D721Med (cell line): ENCODE data around the gene FMO5.
A peak's percentile ranks its signal among the peaks of the same experiment; 100 is the strongest.
"Not testable (repeated sequence)": the region's sequence is repeated elsewhere in the genome, so short reads cannot be mapped to it uniquely, and the experiment has no call there.

ENCODE experiments used
- DNase-seq: peaks from one replicate; pipeline ENCODE4 v3.0.0; 2011; ENCODE audit warnings: low spot score; ENCODE audit not compliant: insufficient read length
- FAIRE-seq: peaks from 2 replicates; lab custom pipeline; 2011; peaks lifted over from hg19 to GRCh38; lab: Jason Lieb, UNC
- CTCF ChIP-seq: IDR thresholded peaks from 2 replicates; pipeline ENCODE4 v1.5.1; 2012; ENCODE audit warnings: mild to moderate bottlenecking, control low read depth; ENCODE audit not compliant: insufficient read depth; ENCODE audit errors: missing control alignments

The FMO5 gene

GRCh38 chr1:147163019-147163418 lies 62.1 kb downstream of the FMO5 start:
- no peak for TF ChIP-seq CTCF
- FAIRE-seq (no peak), DNase-seq (no peak)

- FAIRE-seq (no peak), DNase-seq (no peak)
- no peak for TF ChIP-seq CTCF
Measured at GRCh38 chr1:147162093-147162492, 63.0 kb downstream of the FMO5 start.

- not testable (repeated sequence) for DNase-seq, FAIRE-seq
Measured at GRCh38 chr1:147157116-147157515, 68.0 kb downstream of the FMO5 start.

GRCh38 chr1:147156642-147157041 lies 68.5 kb downstream of the FMO5 start:
- TF ChIP-seq CTCF = no peak
- no peak for DNase-seq
- FAIRE-seq = no peak

- FAIRE-seq = no peak
- no peak for TF ChIP-seq CTCF
- DNase-seq = no peak
Measured at GRCh38 chr1:147152772-147153171, 72.4 kb downstream of the FMO5 start.

- FAIRE-seq (no peak), DNase-seq (no peak)
- TF ChIP-seq CTCF = no peak
Measured at GRCh38 chr1:147151244-147151643, 73.9 kb downstream of the FMO5 start.

GRCh38 chr1:147142886-147143285 lies 82.3 kb downstream of the FMO5 start:
- FAIRE-seq (peak; percentile 6), DNase-seq (no peak)
- TF ChIP-seq CTCF = no peak
